Panc1 (cell line): ENCODE results near the gene HRH3. TPM values are rescaled to one million over a fixed set of nuclear protein-coding genes. Genes with fewer than 3 reads are reported as not detected.

Source experiments
- ATAC-seq: fragments of 200-7000 bp; cut with Tn5 transposase; 2 replicates; pipeline ENCODE4 v1.9.1; 2020; ENCODE audit warnings: mild to moderate bottlenecking, moderate library complexity
- BruUV-seq: library from RNA; stranded (reverse); fragments of 400-500 nt; replicated peaks from 2 replicates; lab custom pipeline; 2021; lab: Mats Ljungman, UMichigan
- CTCF ChIA-PET: fragments of 300-600 bp; sonication (Branson Sonifier 250); formaldehyde crosslinking; loops from one replicate; lab custom pipeline; 2022; ENCODE audit warnings: antibody characterized with exemption; lab: Charles Lee
- POLR2A ChIA-PET: fragments of 300-600 bp; sonication (Branson Sonifier 250); formaldehyde crosslinking; loops from one replicate; lab custom pipeline; 2022; ENCODE audit warnings: antibody characterized with exemption; lab: Charles Lee
- DNase-seq: peaks from one replicate; pipeline ENCODE4 v3.0.0-alpha.2; 2010; ENCODE audit warnings: low read depth, low spot score
- H3K27ac ChIP-seq: 2 replicates; pipeline ENCODE4 v1.5.1; 2011; ENCODE audit warnings: mild to moderate bottlenecking, low read length, inconsistent platforms
- H3K27me3 ChIP-seq: fragments of 200-500 bp; sonication (Bioruptor generic); 2 replicates; pipeline ENCODE4 v1.6.0; 2014; ENCODE audit warnings: low read length, inconsistent platforms; ENCODE audit not compliant: control insufficient read depth, insufficient read depth
- H3K36me3 ChIP-seq: fragments of 200-500 bp; sonication (Bioruptor generic); 2 replicates; pipeline ENCODE4 v1.5.1; 2014; ENCODE audit warnings: inconsistent platforms, mild to moderate bottlenecking, low read length, moderate library complexity; ENCODE audit not compliant: control insufficient read depth, insufficient read depth
- H3K4me1 ChIP-seq: 2 replicates; pipeline ENCODE4 v1.5.1; 2011; ENCODE audit warnings: inconsistent platforms, mild to moderate bottlenecking, low read length, moderate library complexity; ENCODE audit not compliant: control insufficient read depth, insufficient read depth
- H3K4me3 ChIP-seq, 2 experiments: 2 replicates each; pipeline ENCODE4 v1.5.1; 2011 to 2012; ENCODE audit warnings: low read depth in 2 of 2, low read length in 2 of 2, mild to moderate bottlenecking in 2 of 2, inconsistent platforms in 1 of 2, moderate library complexity in 1 of 2
- H3K9me3 ChIP-seq: fragments of 200-500 bp; sonication (Bioruptor generic); 2 replicates; pipeline ENCODE4 v1.5.1; 2014; ENCODE audit warnings: low read depth, mild to moderate bottlenecking, inconsistent platforms, low read length, moderate library complexity; ENCODE audit not compliant: control insufficient read depth, insufficient read depth
- POLR2AphosphoS5 ChIP-seq: IDR thresholded peaks from 2 replicates; pipeline ENCODE4 v1.6.1; 2012; ENCODE audit warnings: mild to moderate bottlenecking, low read depth, low read length, moderate library complexity
- SIN3A ChIP-seq: IDR thresholded peaks from 2 replicates; pipeline ENCODE4 v1.6.1; 2012; ENCODE audit warnings: low read depth, mild to moderate bottlenecking, low read length, moderate library complexity, borderline replicate concordance; ENCODE audit not compliant: insufficient read depth
- TCF7L2 ChIP-seq: IDR thresholded peaks from 2 replicates; pipeline ENCODE4 v1.6.1; 2011; ENCODE audit warnings: mild to moderate bottlenecking, low read depth, low read length, inconsistent platforms
- in situ Hi-C: cut with HindIII; loops from 2 replicates; pipeline ENCODE4 v1.10.0; 2016; ENCODE audit warnings: low sequenced_read_pairs, low pct_unique_long_range_greater_than_20kb
- intact Hi-C: fragments of 100-400 bp; cut with micrococcal nuclease; formaldehyde crosslinking; loops from one replicate; pipeline ENCODE4 v1.10.0; 2022; ENCODE audit not compliant: unreplicated experiment
- total RNA-seq: library from RNA; stranded (reverse); gene quantifications from one replicate; pipeline ENCODE4 v1.2.1, GENCODE V29; 2021; ENCODE audit not compliant: unreplicated experiment
- TF ChIP-seq, protein P1 (sequence below): fragments of 450-650 bp; IDR thresholded peaks from 2 replicates; pipeline ENCODE4 v1.5.1; 2017; ENCODE audit warnings: mild to moderate bottlenecking
- TF ChIP-seq, protein P2 (sequence below), 2 experiments: IDR thresholded peaks; 2 replicates each; pipeline ENCODE4 v1.6.1; 2011 to 2012; ENCODE audit warnings: low read depth in 2 of 2, control low read depth in 1 of 2, low read length in 1 of 2, mild to moderate bottlenecking in 1 of 2, moderate library complexity in 1 of 2; ENCODE audit not compliant: insufficient read depth in 1 of 2

HRH3 gene
- total RNA-seq, 1 experiment from 2014 or later: 0.10 TPM

DNA sequence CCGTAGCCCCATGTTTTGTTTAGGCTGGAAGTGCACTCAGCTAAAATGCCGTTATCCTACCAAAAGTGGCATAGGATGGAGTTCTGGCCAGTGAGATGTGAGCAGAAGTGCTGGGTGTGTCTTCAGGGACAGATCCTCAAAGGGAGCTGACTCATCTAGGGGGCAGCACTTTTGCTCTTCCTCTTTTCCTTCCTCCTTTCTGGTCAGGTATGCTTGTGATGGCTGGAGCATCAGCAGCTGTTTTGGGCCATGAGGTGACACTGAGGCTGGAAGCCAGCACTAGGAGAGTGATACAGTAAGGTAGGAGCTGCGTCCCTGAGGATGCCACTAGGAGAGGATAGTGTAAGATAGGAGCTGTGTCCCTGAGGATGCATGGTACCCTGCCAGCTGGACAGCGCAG, 13.6 kb upstream of the HRH3 start:
- Histone ChIP-seq H3K27me3 (no peaks in the 10 kb centered on the region), H3K36me3 (no peaks in the 10 kb centered on the region; the same call in 1 of the 2 replicates), H3K4me3 (no peak overlapping the region), H3K4me1 (0 out of 2 replicates have a peak, but pooled peaks cover 3% of the 10 kb centered on the region), H3K9me3 (no peaks in the 10 kb centered on the region), H3K27ac (no peak overlapping the region)
- POLR2A ChIA-PET: no interaction called here
- ATAC-seq: no peak
- TF ChIP-seq, protein P1, sequence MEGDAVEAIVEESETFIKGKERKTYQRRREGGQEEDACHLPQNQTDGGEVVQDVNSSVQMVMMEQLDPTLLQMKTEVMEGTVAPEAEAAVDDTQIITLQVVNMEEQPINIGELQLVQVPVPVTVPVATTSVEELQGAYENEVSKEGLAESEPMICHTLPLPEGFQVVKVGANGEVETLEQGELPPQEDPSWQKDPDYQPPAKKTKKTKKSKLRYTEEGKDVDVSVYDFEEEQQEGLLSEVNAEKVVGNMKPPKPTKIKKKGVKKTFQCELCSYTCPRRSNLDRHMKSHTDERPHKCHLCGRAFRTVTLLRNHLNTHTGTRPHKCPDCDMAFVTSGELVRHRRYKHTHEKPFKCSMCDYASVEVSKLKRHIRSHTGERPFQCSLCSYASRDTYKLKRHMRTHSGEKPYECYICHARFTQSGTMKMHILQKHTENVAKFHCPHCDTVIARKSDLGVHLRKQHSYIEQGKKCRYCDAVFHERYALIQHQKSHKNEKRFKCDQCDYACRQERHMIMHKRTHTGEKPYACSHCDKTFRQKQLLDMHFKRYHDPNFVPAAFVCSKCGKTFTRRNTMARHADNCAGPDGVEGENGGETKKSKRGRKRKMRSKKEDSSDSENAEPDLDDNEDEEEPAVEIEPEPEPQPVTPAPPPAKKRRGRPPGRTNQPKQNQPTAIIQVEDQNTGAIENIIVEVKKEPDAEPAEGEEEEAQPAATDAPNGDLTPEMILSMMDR: no peak
- TF ChIP-seq SIN3A (no peak), POLR2AphosphoS5 (no peak), TCF7L2 (no peak)
- TF ChIP-seq, protein P2, sequence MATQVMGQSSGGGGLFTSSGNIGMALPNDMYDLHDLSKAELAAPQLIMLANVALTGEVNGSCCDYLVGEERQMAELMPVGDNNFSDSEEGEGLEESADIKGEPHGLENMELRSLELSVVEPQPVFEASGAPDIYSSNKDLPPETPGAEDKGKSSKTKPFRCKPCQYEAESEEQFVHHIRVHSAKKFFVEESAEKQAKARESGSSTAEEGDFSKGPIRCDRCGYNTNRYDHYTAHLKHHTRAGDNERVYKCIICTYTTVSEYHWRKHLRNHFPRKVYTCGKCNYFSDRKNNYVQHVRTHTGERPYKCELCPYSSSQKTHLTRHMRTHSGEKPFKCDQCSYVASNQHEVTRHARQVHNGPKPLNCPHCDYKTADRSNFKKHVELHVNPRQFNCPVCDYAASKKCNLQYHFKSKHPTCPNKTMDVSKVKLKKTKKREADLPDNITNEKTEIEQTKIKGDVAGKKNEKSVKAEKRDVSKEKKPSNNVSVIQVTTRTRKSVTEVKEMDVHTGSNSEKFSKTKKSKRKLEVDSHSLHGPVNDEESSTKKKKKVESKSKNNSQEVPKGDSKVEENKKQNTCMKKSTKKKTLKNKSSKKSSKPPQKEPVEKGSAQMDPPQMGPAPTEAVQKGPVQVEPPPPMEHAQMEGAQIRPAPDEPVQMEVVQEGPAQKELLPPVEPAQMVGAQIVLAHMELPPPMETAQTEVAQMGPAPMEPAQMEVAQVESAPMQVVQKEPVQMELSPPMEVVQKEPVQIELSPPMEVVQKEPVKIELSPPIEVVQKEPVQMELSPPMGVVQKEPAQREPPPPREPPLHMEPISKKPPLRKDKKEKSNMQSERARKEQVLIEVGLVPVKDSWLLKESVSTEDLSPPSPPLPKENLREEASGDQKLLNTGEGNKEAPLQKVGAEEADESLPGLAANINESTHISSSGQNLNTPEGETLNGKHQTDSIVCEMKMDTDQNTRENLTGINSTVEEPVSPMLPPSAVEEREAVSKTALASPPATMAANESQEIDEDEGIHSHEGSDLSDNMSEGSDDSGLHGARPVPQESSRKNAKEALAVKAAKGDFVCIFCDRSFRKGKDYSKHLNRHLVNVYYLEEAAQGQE (IDR thresholded peaks at IDR 0.05; ENCODE audit: insufficient read depth in 1 of 2, low read depth in 2 of 2, low read length in 1 of 2): no peak
- CTCF ChIA-PET: no interaction called here
- in situ Hi-C loops: no loop called here
- BruUV-seq: no TSS peak
- intact Hi-C loops: no loop called here
- DNase-seq: no peak

DNA sequence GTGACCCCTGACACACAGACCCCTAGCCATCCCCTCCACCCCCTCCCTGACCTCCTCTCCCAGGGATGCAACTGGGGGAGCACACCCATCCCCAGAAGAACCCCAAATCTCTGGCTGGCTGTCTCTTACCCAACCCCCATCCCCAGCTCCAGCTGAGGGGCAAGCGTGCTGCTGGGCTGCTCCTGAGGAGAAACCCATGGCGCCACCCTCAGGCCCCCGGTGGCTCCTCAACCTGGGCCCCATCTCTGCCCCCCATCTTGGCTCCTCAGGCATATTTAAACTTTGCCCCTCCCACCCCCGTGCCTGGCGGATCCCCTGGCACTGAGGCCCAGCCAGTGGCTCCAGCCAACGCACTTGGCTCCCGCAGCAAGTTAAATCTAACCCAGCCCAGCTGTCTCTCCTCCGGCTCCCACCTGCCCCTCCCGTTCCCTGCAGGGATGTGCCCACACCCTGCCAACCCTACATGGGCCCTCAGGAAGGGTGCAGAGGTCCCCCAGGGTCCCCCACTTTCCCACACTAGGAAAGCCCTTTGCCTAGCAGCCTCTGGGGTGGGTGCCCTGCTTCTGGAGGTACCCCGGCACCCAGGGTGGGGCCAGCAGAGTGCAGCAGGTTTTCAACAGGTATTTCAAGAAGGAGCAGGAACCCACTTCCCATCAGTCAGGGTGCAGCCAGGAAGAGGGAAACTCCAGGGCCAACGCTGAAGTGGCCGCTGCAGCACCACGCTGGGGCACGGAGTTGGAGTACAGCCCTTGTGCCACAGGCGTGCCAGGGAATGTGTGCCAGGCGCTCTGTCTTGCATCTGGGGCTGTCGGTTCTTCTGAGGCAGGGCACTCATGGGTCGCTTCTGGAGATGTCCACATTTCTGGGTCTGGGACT, 12.9 kb upstream of the HRH3 start:
- no peak overlapping the region for H3K4me3 ChIP-seq
- H3K9me3 ChIP-seq: no peaks in the 10 kb centered on the region
- in situ Hi-C loops: no loop called here
- H3K27ac ChIP-seq: no peak overlapping the region
- no peak for DNase-seq
- TF ChIP-seq, protein P1: no peak
- no peak for TF ChIP-seq POLR2AphosphoS5
- TF ChIP-seq TCF7L2: no peak
- TF ChIP-seq, protein P2 (IDR thresholded peaks at IDR 0.05; ENCODE audit: insufficient read depth in 1 of 2, low read depth in 2 of 2, low read length in 1 of 2): no peak
- no peak for TF ChIP-seq SIN3A
- ATAC-seq: no peak
- H3K4me1 ChIP-seq: peaks cover 3% of the 10 kb centered on the region; the same call in 1 of the 2 replicates
- H3K36me3 ChIP-seq: no peaks in the 10 kb centered on the region
- POLR2A ChIA-PET: no interaction called here
- BruUV-seq: no TSS peak
- intact Hi-C loops: no loop called here
- no peaks in the 10 kb centered on the region for H3K27me3 ChIP-seq
- CTCF ChIA-PET: no interaction called here
